Vagina (tissue), 2 donors: Measurements from ENCODE around the gene TRABD2B.

Experiments used
- POLR2A ChIP-seq, 2 donors: fragments of 450-650 bp; IDR thresholded peaks; one replicate each; pipeline ENCODE4 v1.6.1; 2017; ENCODE audit warnings: antibody characterized with exemption in 2 of 2, mild to moderate bottlenecking in 2 of 2, moderate library complexity in 2 of 2
- TF ChIP-seq, protein P1 (sequence below), 3 experiments: fragments of 450-650 bp in 2 of 3; fragments of 200-600 bp in 1 of 3; sonication (generic) in 1 of 3; IDR thresholded peaks; one replicate each; pipeline ENCODE4 v1.5.1; 2017 to 2019; ENCODE audit warnings: antibody characterized with exemption in 3 of 3, mild to moderate bottlenecking in 2 of 3, moderate library complexity in 2 of 3

DNA sequence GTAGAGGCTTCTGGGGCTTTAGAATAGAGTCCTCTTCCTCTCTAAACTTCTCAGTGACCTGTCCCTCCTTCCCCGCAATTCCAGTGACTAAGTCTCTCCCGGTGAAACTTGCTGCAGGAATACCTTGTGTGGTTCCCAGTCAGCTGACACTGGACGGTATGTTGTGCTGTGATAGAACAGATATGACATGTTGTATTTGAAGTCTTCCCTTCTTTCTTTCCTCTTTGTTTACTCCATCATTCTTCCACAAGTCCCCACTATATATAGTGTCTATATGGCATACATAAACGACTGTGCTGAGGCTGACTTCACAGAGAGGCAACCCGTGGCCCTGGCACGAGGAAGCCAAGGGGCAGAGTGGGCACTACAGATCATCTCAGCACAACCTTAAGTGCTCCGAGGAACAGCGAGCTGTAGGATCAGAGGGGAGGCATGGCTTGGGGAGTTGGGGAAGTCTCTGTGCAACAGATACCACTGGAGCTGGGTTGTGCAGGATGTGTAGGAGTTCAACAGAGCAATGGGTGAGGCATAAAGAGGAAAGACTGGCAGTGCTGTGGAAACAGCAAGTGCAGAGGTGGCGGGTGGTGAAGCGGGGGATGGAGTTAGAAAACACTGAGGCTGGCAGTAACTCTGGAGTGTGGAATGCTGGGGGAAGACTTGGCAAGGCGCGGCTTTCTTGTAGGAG lies 237.8 kb downstream of the TRABD2B start:
- TF ChIP-seq, protein P1, sequence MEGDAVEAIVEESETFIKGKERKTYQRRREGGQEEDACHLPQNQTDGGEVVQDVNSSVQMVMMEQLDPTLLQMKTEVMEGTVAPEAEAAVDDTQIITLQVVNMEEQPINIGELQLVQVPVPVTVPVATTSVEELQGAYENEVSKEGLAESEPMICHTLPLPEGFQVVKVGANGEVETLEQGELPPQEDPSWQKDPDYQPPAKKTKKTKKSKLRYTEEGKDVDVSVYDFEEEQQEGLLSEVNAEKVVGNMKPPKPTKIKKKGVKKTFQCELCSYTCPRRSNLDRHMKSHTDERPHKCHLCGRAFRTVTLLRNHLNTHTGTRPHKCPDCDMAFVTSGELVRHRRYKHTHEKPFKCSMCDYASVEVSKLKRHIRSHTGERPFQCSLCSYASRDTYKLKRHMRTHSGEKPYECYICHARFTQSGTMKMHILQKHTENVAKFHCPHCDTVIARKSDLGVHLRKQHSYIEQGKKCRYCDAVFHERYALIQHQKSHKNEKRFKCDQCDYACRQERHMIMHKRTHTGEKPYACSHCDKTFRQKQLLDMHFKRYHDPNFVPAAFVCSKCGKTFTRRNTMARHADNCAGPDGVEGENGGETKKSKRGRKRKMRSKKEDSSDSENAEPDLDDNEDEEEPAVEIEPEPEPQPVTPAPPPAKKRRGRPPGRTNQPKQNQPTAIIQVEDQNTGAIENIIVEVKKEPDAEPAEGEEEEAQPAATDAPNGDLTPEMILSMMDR (IDR thresholded peaks at IDR 0.05) = no peak
- TF ChIP-seq POLR2A (IDR thresholded peaks at IDR 0.05) = no peak
